Uterus (tissue), 2 donors: ENCODE data around the gene ANKRD39.

ENCODE experiments used
- CTCF ChIP-seq, 4 experiments: fragments of 200-600 bp in 2 of 4; fragments of 450-650 bp in 2 of 4; sonication (generic) in 2 of 4; IDR thresholded peaks; one replicate each; pipeline ENCODE4 v1.5.1; 2016 to 2019; ENCODE audit warnings: antibody characterized with exemption in 4 of 4, mild to moderate bottlenecking in 2 of 4, moderate library complexity in 1 of 4
- POLR2A ChIP-seq, 2 donors: fragments of 450-650 bp; IDR thresholded peaks; one replicate each; pipeline ENCODE4 v1.6.1; 2016; ENCODE audit warnings: antibody characterized with exemption in 2 of 2, mild to moderate bottlenecking in 1 of 2, moderate library complexity in 1 of 2

- TF ChIP-seq CTCF (IDR thresholded peaks at IDR 0.05) (no peak), POLR2A (IDR thresholded peaks at IDR 0.05) (no peak)
Observed at GRCh38 chr2:96839875-96840850, 17.7 kb downstream of the ANKRD39 start.
